PC-3 (cell line): Measurements from ENCODE around the gene EIF6. TPM values are rescaled to one million over a fixed set of nuclear protein-coding genes. Genes with fewer than 3 reads are reported as not detected.

Experiments
- ATAC-seq: fragments of 200-7000 bp; cut with Tn5 transposase; 2 replicates; pipeline ENCODE4 v1.9.1; 2020; ENCODE audit warnings: mild to moderate bottlenecking, moderate library complexity
- BruUV-seq: library from RNA; stranded (reverse); fragments of 400-500 nt; replicated peaks from 2 replicates; lab custom pipeline; 2021; lab: Mats Ljungman, UMichigan
- CTCF ChIA-PET: fragments of 300-600 bp; sonication (Branson Sonifier 250); formaldehyde crosslinking; loops from one replicate; lab custom pipeline; 2022; ENCODE audit warnings: antibody characterized with exemption; lab: Charles Lee
- POLR2A ChIA-PET: fragments of 300-600 bp; sonication (Branson Sonifier 250); formaldehyde crosslinking; loops from one replicate; lab custom pipeline; 2022; ENCODE audit warnings: antibody characterized with exemption; ENCODE audit not compliant: unreplicated experiment; lab: Charles Lee
- DNase-seq: peaks from one replicate; pipeline ENCODE4 v3.0.0-alpha.2; 2015
- H2AFZ ChIP-seq: fragments of 300-600 bp; sonication (generic); 2 replicates; pipeline ENCODE4 v1.6.0; 2016; ENCODE audit warnings: antibody characterized with exemption, low read length
- H3F3A ChIP-seq: fragments of 300-600 bp; sonication (generic); one replicate; pipeline ENCODE4 v1.6.0; 2017; ENCODE audit warnings: antibody characterized with exemption, low read length, control low read depth, mild to moderate bottlenecking; ENCODE audit not compliant: unreplicated experiment
- H3K27ac ChIP-seq: fragments of 300-600 bp; sonication (generic); 2 replicates; pipeline ENCODE4 v1.5.1; 2016; ENCODE audit warnings: mild to moderate bottlenecking, low read length
- H3K27me3 ChIP-seq: fragments of 300-600 bp; sonication (generic); 2 replicates; pipeline ENCODE4 v1.6.1; 2016; ENCODE audit warnings: low read length, mixed read lengths
- H3K36me3 ChIP-seq: fragments of 300-600 bp; sonication (generic); 2 replicates; pipeline ENCODE4 v1.6.1; 2016; ENCODE audit warnings: low read depth, mixed run types, low read length, mixed read lengths
- H3K4me1 ChIP-seq: fragments of 300-600 bp; sonication (generic); 2 replicates; pipeline ENCODE4 v1.5.1; 2016; ENCODE audit warnings: low read length; ENCODE audit not compliant: insufficient read depth
- H3K4me2 ChIP-seq: fragments of 300-600 bp; sonication (generic); 2 replicates; pipeline ENCODE4 v1.6.0; 2016; ENCODE audit warnings: low read length
- H3K4me3 ChIP-seq: fragments of 300-600 bp; sonication (generic); 2 replicates; pipeline ENCODE4 v1.5.1; 2016; ENCODE audit warnings: mild to moderate bottlenecking, low read length, mixed read lengths
- H3K79me2 ChIP-seq: fragments of 300-600 bp; sonication (generic); 2 replicates; pipeline ENCODE4 v1.6.1; 2017; ENCODE audit warnings: low read length, mixed read lengths
- H3K9ac ChIP-seq: fragments of 300-600 bp; sonication (generic); 2 replicates; pipeline ENCODE4 v1.6.0; 2016; ENCODE audit warnings: mild to moderate bottlenecking, low read length
- H3K9me2 ChIP-seq: fragments of 300-600 bp; sonication (generic); replicated peaks from 2 replicates; pipeline ENCODE4 v1.6.1; 2016; ENCODE audit warnings: mixed run types, low read length, mixed read lengths
- H3K9me3 ChIP-seq: fragments of 300-600 bp; sonication (generic); 2 replicates; pipeline ENCODE4 v1.6.1; 2016; ENCODE audit warnings: low read length, mixed read lengths
- H4K20me1 ChIP-seq: fragments of 300-600 bp; sonication (generic); 2 replicates; pipeline ENCODE4 v1.6.1; 2016; ENCODE audit warnings: low read length, mixed read lengths
- CTCF ChIP-seq: fragments of 300-600 bp; sonication (generic); conservative IDR thresholded peaks from 2 replicates; pipeline ENCODE4 v1.5.1; 2017; ENCODE audit warnings: antibody characterized with exemption, low read depth, mild to moderate bottlenecking, low read length
- EZH2 ChIP-seq: fragments of 300-600 bp; sonication (generic); IDR thresholded peaks from one replicate; pipeline ENCODE4 v1.6.1; 2017; ENCODE audit warnings: antibody characterized with exemption, mild to moderate bottlenecking, low read length; ENCODE audit not compliant: unreplicated experiment
- EZH2phosphoT487 ChIP-seq: fragments of 300-600 bp; sonication (generic); IDR thresholded peaks from 2 replicates; pipeline ENCODE4 v1.6.1; 2018; ENCODE audit warnings: mild to moderate bottlenecking, antibody characterized with exemption, low read length, borderline replicate concordance
- intact Hi-C: fragments of 100-400 bp; cut with micrococcal nuclease; formaldehyde crosslinking; loops from 2 replicates; pipeline ENCODE4 v1.9.0; 2023
- total RNA-seq: library from RNA; depleted of rRNA; stranded (reverse); fragments of >200 nt; gene quantifications from 2 replicates; pipeline ENCODE4 v1.2.3, GENCODE V29; 2014

EIF6 gene
- total RNA-seq, 1 experiment from 2014 or later = 292 TPM

DNA sequence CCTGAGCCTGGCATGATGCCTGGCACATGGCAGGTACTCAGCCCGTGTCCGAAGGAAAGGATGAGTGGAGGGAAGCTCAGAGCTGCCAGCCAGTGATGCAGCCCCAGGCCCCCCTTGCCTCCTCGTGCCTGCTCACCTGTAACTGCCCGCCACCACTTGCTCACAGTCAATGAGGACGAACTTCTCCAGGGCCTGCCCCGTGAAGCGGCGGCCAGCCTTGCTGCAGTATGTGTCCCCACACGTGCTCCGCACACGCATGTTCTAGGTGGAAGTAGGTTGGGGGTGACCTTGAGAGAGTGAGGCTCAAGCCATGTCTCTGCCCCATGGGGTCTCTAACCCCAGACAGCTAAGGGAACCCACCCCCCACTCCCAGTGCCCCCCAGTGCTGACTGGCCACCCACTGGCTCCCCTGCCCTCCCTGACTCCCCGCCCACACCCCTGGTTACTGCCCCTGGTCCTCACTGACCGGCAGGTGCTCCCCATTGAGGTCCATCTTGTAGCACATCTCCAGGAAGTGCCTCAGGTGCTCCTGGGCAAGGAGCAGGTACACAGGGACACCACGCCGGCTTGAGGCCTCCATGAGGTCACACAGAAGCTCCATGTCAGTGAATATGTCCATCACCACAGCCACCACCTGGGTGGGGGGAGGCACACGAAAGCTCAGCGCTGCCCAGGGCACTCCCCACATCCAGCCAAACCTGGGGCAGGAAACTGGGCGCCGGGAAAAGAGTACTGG, 3.9 kb upstream of the EIF6 start:
- Histone ChIP-seq H3K27me3 (no peaks in the 10 kb centered on the region), H3K9me3 (no peaks in the 10 kb centered on the region), H3K27ac (no peak overlapping the region), H3K9me2 (no peaks in the 10 kb centered on the region), H3K4me1 (peaks cover 10% of the 10 kb centered on the region), H3K4me3 (no peak overlapping the region), H3F3A (no peaks in the 10 kb centered on the region), H3K36me3 (no peaks in the 10 kb centered on the region), H4K20me1 (no peaks in the 10 kb centered on the region), H3K9ac (no peak overlapping the region), H3K4me2 (no peak overlapping the region), H2AFZ (no peak overlapping the region), H3K79me2 (peaks cover 12% of the 10 kb centered on the region)
- no peak for DNase-seq
- no peak for TF ChIP-seq CTCF
- TF ChIP-seq EZH2 = no peak
- ChIA-PET POLR2A (no interaction called here), CTCF (interaction anchor here (0.6 kb wide), 1 partner anchor 326 kb away, joined by 3 read pairs; no protein-coding TSS in a partner anchor)
- no peak for ATAC-seq
- intact Hi-C loops = no loop called here
- no TSS peak for BruUV-seq

GRCh38 chr20:35287509-35288324, 3.1 kb upstream of the EIF6 start:
- ChIA-PET POLR2A (no interaction called here), CTCF (no interaction called here)
- no peak overlapping the region for H3K27ac ChIP-seq
- no peaks in the 10 kb centered on the region for H4K20me1 ChIP-seq
- no TSS peak for BruUV-seq
- ATAC-seq (no peak), DNase-seq (no peak)
- peaks cover 16% of the 10 kb centered on the region for H3K4me1 ChIP-seq
- no peak overlapping the region for H2AFZ ChIP-seq
- H3K79me2 ChIP-seq = peaks cover 20% of the 10 kb centered on the region
- no peak overlapping the region for H3K4me2 ChIP-seq
- H3K9ac ChIP-seq = no peak overlapping the region
- H3K9me3 ChIP-seq = no peaks in the 10 kb centered on the region
- no peak overlapping the region for H3K4me3 ChIP-seq
- H3K9me2 ChIP-seq = no peaks in the 10 kb centered on the region
- H3F3A ChIP-seq = no peaks in the 10 kb centered on the region
- H3K27me3 ChIP-seq = no peaks in the 10 kb centered on the region
- intact Hi-C loops = no loop called here
- no peaks in the 10 kb centered on the region for H3K36me3 ChIP-seq
- no peak for TF ChIP-seq CTCF
- TF ChIP-seq EZH2phosphoT487 = no peak
- no peak for TF ChIP-seq EZH2
